ENCODE measurements around the gene SCAMP1.
A peak's percentile ranks its signal among the peaks of the same experiment; 100 is the strongest.
"Not testable (repeated sequence)": the region's sequence is repeated elsewhere in the genome, so short reads cannot be mapped to it uniquely, and the experiment has no call there.

SCAMP1 gene, protein sequence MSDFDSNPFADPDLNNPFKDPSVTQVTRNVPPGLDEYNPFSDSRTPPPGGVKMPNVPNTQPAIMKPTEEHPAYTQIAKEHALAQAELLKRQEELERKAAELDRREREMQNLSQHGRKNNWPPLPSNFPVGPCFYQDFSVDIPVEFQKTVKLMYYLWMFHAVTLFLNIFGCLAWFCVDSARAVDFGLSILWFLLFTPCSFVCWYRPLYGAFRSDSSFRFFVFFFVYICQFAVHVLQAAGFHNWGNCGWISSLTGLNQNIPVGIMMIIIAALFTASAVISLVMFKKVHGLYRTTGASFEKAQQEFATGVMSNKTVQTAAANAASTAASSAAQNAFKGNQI

DNA sequence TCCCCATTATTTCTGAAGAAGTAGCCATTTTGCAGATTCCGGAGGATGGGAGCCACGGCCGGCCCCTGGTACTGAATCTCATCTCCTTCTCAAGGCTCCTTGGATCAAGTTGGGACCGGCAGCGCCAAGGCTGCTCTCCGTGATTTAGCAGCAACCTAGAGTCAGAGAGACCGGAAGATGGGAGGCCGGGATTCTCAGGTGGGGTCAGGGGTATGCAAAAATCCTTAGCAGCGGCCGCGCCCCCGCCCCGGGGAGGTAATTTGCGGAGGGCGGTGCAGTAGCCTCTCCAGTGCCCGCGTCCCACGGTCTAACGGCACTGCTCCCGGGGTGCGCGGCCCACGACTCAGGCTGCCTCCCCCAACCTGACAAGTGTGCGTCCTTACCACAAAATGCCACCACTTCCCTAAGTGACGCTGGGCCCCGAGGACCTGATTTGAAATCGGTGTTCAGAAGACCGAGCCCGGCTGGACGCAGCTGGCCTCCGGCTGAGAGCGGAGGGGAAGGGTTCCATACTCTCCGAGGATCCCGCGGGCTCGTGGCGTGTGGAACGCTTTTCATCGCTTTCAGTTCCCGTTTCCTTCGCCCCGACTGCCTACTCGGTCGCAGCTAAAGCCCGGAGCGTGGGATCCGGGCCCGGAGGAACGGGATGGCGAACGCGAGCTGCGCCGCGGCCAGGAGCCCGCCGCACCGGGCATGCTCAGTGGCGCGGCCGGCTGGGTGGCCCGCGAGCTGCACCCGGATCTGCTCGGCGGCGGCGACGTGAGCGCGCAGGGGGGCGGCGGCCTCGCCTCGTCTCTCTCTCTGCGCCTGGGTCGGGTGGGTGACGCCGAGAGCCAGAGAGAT lies at the start of gene SCAMP1:
TSS of gene SCAMP1 (plus strand) at position 787 of the 843 bp plus-strand sequence. CDS start at position 842, 55 bp downstream.
- peak; percentile 94 for DNase-seq

DNA sequence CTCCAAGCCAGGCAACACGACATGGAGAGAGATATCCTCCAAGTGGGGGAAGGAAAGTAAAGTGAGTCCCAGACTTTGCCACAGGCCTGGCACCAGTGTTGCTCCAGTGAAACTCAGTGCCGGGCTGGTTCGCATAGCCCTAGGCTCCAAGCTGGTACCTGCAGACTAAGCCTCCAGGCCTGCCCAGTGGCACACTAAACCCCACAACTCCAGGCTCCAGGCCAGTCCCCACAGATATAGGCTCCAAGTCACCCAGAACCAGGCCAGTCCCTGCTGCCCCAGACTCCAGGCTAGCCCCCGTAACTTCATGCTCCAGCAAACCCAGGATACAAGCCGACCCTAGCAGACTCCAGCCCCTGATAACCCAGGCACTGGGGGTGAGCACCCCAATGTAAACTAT lies 42.9 kb upstream of the SCAMP1 start:
- DNase-seq = no peak

DNA sequence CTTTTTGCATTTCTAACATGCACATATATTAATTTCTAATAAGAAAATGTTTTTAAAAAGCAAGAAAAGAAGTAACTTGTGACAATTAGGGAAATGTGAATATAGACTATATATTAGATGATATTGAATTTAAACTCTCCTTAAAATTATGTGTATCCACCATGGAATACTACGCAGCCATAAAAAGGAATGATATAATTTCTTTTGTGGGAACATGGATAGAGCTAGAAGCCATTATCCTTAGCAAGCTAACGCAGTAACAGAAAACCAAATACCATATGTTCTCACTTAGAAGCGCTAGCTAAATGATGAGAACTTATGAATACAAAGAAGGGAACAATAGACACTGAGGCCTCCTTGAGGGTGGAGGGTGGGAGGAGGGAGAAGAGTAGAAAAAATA lies 42.1 kb upstream of the SCAMP1 start:
- DNase-seq = no peak

DNA sequence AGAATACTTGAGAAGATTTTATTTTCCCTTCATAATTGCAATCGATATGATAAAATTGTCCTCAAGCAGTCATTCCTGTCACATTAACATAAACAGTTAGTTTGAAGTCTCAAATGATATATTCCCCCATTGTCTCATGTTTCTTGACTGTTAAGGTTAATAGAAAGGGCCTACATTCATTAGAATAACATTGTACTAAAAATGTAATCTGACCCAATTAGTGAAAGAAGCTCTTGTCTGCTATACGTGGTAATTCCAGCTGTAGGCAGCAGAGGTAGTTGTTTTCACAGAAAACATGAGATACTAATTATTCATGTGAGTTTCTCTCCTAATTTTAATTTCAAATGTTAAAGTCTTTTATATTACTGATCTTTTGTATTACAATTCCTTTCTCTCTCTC lies 40.0 kb upstream of the SCAMP1 start:
- peak; percentile 32 for DNase-seq

DNA sequence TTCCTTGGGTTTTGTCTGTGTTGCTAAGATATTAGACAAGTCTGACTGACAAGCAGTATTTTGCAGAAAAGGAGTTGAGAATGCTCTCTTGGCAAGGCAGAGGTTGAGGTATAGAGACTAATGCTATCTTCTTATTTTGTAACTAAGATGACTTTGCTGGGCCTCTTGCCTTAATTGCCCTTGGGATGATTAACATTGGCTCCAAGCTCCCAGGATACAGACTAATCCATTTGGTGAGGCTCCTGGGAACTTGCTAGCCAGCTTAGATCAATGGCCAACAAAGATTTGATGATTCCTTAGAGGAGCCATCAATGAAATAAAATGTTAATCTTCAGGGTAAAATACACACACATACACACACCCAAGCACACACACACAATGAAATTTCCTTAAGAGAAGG lies 37.2 kb upstream of the SCAMP1 start:
- no peak for DNase-seq

DNA sequence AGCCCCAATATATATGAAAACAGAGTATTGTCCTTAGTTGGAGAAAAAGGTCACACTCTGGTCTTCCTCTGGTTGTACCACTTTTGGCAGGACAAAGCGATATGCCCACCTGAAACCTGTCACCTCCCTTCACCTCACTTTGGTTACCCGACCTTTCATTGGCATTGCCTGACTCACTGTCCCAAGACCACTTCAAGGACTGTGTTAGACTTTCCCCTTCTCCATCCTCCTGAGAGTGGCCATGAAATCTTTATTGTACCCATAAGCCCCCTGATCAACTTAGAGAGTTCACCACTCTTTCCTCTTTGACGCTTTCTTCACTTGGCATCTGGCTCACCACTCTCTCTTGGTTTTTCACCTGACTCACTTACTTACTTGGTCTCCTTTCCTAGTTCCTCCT lies 33.5 kb upstream of the SCAMP1 start:
- DNase-seq = no peak

DNA sequence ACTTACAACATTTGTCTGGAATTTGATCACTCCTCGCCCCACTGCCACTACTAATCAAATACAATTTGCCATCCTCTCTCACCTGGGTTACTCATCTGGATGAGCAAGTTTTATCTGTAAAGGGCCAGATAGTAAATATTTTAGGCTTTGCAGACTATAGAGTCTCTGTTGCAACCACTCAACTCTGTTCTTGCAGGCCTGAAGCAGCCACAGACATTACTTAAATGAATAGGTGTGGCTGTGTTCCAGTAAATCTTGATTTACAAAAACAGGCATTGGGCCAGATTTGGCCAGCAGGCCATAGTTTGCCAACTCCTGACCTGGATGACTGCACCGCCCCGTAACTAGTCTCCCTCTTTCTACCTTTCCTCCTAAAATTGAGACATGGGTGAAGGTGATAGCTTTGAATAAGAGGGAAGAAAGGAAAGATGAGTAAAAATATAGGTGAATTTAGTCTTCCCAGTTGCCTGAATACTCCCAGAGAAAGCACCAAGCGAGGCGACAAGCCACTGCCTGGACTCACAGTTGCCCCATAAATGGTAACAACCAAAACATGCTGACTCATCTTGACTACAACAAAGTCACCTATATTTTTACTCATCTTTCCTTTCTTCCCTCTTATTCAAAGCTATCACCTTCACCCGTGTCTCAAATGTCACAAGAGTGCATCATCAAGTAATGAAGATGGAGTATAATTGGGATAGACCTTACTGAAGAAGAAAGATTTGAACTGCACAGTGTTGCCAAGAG lies 32.5 kb upstream of the SCAMP1 start:
- DNase-seq = no peak

DNA sequence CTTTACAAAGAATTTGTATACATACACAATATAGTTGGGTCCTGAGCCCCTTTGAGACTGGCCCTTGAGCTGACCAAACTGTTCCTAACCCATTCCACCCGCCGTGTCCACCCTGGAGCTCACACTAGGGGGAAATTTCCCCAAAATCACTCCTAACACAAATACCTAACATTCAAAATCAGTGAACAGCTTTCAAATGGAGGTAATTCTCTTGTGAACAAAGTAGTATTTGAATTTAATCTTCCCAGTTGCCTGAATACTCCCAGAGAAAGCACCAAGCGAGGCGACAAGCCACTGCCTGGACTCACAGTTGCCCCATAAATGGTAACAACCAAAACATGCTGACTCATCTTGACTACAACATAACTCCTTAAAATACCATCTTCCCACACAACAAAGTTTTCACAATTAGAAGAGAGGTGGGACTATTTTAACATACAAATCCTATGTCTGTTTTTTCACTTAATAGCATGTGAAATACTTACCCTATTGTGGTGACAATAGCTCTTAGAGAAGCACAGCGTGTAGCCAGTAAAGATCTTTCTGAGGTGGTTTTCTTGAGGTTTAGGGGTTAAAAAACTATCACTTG lies 31.7 kb upstream of the SCAMP1 start:
- no peak for DNase-seq

DNA sequence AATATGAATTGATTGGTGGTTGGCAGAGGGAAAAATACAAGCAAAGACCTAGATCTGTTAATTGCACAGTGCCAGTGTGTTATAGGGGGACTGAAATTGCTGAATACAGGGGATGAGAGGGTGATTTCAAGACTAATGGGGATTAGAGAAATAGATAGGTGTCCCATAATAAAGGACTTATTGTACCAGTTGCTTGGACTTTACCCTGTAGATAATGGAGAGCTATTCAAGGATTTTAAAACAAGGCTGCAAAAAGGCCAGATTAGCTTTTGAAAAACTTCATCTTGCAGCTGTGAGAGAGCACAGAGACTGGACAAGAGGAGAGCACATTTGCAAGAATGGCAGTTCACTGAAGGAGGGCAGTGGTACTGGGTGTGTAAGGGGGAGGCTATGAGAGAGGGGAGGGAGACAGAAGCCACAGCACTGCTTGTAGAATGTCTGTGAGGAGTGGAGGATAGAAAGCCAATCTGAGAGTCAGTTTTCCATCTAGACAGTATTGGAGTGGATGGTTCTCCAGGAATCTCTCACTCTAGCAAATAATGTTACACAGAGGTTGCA lies 28.8 kb upstream of the SCAMP1 start:
- DNase-seq = no peak

DNA sequence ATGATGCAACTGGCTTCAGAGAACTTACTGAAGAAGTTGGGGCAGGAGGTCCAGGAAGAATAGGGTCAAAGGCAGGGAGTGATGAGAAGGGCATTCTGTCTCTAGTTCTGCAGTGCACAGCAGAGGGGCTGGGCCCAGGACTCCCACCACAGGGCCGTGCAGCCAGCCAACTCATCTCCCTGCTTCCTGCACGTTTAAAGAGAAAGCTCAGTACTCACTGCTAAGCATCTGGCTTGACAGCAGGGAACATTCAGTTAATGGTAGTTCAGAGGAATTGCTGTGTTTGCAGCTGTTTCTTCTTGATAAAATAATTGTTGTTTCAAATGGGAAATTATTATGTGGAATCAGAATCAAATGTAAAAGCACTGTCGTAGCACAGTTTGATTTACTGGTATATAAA lies 25.6 kb upstream of the SCAMP1 start:
- no peak for DNase-seq

DNA sequence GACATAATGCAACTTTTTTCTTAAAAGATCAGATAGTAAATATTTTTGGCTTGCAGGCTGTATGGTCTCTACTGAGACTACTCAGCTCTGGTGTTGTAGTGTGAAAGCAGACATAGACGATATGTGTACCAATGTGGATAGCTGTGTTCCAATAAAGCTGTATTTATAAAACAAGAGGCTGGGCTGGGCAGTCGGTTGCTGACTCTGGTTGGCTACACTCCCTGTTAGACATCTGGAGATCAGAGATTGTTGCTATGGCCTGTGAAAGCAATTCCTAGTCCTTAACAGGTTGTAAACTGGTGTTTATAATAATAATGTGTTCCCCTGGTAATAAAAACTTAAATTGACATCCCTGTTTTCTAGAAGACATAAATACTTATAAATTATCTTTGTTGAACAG lies 24.4 kb upstream of the SCAMP1 start:
- DNase-seq = no peak

DNA sequence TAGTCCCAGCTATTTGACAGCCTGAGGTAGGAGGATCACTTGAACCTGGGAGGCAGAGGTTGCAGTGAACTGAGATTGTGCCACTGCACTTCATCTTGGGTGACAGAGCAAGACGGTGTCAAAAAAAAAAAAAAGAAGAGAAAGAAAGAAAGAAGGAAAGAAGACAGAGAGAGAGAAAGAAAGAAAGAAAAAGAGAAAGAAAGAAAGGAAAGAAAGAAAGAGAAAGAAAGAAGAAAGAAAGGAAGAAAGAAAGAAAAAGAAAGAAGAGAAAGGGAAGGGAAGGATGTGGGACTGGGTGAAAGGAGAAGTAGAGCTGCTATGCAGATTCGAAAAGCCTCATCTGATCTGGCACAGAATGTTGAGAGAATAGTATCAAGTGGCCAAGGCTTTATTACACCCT lies 23.7 kb upstream of the SCAMP1 start:
- DNase-seq = no peak

DNA sequence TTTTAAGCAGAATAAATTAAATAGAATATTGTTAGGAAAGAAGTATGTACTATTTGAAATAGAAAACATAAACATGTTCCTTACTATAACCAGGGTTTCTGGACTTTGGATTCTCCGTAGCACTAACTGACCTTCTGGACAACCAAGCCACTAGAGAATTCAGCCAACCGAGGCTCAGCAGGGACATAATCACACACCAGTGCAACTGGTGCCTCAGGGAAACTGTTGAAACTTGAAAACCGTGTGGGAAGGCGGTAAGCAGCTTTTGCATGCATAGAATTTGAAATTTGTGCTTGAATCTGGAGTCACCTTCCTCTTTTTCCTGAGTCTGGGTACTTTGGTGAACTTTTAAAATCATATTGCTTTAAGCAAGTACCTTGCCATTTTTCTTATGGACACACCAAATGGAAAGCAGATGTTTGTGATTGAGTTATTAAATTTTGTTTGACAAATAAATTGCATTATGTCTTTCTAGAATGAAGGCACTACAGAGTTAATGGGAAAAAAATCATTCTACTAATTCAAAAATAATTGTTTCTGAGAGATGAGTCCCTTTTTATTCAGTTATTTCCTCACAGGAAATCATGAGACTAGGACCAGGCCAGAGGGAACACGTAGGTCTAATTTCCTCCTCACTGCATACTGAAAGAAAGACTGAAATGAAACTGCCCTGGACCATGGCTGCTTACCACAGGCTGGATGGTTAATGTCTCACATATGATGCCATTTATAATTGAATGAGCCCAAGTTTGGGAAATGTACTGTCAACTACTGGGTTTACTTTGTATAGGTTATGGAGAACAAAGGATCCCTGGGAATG lies 20.6 kb upstream of the SCAMP1 start:
- no peak for DNase-seq

DNA sequence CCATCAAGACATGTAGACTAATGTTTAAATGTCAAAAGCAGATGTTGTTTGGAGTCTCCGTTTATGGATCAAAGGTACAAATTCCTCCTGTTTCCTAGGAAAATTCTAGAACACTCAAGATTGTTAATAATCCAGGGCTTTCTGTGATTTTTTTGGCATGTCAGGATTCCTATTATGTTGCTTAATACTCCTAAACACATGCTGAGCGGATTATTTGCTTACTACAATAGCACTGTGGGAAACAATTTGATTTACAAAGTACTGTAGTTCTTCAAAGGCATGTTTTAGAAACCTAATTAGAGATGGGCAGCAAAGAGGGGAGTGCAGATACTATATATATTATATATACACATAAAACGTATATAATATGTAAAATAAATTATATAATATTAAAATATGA lies 19.0 kb upstream of the SCAMP1 start:
- no peak for DNase-seq

DNA sequence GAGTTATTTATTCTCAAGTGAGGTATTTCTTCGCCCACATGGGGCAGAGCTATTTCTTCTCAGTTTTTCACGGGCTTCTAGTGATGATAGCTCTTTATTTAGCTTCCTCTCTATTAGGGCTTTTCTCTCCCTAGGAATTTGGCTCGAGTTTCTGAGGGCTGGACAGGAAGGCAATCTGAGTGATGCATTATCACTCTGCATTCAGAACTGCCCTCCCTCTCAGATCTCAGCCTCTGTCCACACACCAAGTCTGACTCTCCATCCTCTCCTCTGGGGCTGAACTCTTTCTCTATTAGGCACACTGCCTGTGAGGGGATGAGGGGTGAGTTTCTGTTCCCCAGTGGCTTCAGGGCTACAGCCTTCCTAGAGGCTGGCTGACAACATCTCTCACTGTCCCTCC lies 14.9 kb upstream of the SCAMP1 start:
- no peak for DNase-seq

DNA sequence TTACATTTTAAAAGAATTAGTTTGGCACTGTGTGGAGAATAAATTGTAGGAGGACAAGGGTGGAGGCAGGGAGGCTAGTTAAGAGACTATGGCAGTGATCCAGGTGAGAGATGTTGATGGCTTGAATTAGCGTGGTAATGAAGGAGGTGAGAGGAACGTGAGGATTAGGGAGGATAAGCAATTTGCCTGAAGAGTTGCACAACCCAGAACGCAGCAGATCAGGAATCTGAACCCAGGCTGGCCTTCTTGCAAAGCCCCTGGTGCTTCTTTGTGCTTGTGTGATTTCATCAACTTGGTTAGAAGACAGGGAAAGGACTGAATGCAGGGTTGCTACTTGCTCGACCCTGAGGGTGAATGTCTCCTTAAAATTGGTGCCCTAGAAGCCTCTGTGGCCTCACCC lies 6.9 kb upstream of the SCAMP1 start:
- DNase-seq = no peak

DNA sequence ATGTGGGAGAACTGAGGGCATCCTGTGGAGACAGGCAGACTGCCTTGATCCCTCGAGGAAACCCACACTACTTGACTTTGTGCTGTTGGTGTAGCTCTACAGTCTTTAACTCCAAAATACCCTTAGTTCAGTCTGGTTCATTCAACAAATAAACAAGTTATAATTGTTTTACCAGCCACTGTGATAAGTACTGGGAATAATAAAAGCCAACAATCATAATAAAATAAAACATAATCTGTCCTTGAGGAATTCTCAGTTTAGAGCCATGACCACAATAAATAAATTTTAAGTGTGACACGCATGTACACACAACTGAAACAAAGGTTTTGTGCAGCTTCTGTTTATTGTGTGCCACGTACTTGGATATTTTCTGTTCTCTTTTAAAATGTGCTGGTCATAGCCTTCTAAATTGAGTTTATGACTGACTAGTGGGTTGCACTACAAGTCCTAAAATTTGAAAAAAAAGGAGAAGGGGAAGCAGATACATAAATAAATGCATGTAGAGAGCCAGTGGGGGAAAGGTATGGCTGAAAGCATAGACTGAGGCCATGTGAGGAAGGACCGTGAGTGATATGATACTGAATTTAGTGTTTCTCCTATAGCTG lies 6.2 kb upstream of the SCAMP1 start:
- no peak for DNase-seq

DNA sequence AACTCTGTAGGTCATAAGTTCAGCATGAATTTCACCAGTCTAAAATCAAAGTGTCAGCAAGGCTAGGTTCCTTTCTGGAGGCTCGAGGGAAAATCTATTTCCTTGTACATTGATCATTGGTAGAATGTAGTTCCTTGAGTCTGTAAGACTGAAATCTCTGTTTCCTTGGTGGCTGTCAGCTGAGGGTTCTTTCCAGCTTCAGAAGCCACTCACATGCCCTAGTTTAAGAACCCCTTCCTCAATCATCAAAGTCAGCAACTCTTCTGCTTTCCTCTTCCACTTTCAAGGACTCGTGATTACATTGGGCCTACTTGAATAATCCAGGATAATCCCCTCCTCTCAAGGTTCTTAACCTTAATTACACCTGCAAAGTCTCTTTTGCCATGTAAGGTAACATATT lies 4.9 kb upstream of the SCAMP1 start:
- no peak for DNase-seq

DNA sequence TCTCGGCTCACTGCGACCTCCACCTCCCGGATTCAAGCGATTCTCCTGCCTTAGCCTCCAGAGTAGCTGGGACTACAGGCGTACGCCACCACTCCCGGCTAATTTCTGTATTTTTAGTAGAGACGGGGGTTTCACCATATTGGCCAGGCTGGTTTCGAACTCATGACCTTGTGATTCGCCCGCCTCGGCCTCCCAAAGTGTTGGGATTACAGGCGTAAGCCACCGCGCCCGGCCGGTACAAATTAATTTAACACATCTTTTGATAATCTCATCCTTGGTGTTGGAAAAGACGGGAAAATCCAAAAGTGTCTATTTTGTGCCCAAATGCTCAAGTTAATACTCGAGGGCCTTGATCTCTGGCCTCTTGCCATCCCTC lies 974 bp upstream of the SCAMP1 start:
- DNase-seq = not testable (repeated sequence)

DNA sequence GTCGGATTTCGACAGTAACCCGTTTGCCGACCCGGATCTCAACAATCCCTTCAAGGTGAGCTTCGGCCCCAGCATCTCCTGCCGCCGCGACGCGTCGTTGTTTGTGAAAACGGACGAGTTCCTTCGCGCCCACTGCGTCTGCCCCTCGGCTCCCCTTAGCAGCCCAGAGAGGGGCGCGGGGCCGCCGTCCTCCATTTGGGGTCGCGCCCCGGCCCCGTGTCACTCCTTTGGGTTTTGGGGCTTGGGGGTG lies 182 bp downstream of the SCAMP1 start:
- no peak for DNase-seq

DNA sequence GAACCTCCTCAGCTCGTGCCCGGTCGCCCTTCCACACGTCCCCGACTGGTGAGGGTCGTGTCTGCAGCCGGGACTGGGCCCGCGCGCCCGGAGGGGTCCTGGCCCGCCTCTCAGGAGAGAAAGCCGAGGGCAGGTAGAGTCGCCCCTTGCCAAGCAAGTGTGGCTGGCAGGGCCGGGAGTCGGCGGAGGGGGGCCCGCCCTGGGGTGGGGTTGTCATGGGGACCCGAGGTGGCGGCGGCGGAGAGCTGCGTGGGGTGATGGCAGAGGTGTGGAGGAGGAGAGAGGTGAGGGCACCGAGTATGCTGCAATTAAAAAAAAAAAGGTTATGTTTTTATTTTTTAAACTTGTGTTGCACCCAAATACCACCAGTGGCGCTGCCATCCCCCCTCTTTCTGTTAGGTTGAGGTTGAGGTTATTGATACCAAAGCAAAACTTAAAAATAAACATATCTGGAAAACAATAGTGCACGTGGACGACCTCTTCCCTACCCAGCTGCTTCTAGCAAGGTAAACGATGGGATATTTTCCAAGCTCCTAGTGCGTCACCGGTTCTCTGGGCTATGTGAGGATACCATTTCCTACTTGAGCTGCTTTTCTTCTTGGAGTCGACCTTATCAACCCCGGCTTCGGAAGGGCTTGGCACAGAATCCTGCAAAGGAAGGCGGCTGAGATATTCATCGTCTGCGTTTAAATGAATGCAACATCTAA lies 660 bp downstream of the SCAMP1 start:
- peak; percentile 79 for DNase-seq

All from CD4-positive, alpha-beta T cell treated with Interleukin-10 for 1 hour (primary cell).